ENCODE measurements around the gene TRIO.

TRIO gene

DNA sequence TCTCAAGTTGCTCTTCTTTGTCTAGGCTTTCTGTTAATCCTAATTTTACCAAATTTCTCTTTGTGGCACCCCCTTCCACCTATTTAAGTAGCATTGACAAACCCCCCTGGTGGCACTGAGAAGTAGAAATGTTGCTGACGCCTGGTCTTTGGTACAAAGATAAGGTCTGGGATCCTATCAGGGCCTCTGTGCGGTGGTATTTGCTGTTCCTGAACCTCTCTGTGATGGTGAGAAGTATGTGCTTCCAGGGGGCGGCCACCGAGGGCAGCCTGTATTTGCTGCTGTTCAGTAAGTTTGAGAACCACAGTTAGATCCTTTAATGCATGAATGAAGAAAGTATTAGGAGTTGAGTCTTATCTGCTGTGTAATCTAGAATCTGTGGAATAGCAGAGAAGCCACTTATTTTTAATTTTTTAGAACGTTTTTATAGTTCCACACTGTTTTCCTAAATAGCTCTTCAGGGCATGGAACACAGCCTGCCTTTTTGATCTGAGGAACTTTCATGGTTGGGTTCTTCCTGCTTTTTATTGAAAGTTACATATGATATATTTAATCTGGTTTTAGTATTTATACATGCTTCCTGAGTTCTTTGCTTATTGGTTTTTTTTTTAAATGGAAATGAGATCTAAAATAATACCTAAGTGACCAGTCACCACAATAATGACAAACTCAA is 124.2 kb downstream of the TRIO start:
- DNase-seq (ENCODE audit: low read depth), result no peak

- no peak for DNase-seq (ENCODE audit: low read depth)
Measured at GRCh38 chr5:14267991-14268708, 125.0 kb downstream of the TRIO start.

GRCh38 chr5:14268738-14269137 is 125.6 kb downstream of the TRIO start:
- no peak for DNase-seq (ENCODE audit: low read depth)

DNA sequence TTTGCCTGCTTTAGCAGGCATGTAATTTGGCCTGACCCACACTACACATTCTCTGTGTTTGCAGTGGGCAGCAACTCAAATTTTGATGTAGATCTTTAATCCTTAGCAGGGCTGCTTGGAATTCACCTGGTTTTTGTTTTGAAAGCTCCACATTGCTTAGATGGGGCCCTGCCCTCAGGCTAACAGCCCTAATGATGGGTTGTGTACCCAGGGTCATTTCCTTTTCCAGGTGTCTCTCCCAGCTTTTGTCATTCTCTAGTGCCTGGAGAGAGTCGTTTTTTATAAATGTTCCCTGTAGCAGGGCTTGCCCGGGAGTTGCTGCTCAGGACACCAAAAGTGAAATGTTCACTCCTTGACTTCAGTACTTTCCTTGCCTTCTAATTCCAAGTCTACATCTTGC is 126.3 kb downstream of the TRIO start:
- DNase-seq (ENCODE audit: low read depth), result no peak

DNA sequence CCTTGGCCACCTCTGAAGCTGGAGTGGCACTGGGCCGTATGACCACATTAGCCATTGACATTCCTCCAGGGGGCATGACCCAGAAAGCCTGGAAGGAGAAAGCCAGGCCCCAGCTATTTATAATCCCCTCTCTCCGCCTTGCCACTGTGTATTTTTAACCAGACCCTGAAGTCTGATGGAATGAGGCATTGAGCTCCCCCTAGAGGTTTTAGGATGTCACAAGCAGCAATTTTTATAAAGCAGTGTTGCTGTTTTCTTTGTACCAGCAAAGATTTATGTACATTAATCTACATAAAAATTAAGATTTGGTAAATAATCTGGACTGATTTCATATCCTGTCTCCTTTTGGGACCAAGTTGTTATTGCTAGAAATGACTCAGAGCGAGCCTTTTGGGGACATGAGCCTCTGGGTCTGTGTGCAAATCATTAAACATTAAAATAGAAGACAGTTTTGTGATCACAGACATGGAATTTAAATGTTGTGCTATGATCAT is 127.1 kb downstream of the TRIO start:
- DNase-seq (ENCODE audit: low read depth), result no peak

GRCh38 chr5:14272548-14273205 is 129.5 kb downstream of the TRIO start:
- DNase-seq (ENCODE audit: low read depth), result no peak

DNA sequence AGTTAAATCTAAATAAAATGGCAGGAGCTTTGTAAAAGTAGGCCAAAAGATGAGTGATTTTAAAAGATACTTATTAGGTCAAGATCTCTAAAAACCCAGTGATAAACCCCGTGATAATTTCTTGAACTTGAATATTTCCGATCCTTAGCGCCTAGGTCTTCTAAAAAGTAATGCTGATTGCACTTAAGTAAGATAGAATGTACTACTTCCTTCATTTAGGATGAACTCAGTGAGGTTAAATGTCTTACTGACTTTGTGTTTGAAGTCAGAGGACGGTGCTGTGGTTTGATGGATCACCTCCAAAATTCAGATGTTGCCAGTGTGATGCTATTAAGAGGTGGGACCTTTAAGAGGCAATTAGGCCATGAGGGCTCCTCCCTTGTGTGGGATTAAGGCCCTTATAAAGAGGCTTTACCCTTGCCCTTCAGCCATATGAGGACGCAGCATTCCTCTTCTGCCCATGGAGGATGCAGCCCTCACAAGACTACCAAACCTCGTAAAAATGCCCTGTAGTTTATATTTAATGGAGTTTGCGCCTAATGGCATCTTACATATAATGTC is 130.1 kb downstream of the TRIO start:
- DNase-seq (ENCODE audit: low read depth), result no peak

DNA sequence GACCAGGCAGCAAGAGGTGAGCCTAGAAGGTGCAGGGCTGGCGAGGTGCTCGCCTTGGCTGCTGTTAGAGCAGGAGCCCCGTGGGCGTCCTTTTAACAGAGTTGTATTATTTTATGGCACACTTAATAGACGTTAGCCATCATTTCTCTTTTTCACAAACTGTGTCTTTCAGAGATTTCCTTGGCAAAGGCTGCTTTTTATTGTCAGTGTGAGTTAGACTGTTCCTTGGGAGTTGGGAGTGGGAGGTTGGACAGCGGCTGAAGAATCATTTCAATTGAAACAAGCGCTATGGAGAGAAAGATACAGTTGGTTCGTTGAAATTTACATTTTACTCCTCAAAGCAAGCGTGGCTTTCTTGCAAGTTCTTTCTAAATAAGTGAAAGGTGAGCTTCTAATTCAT is 133.2 kb downstream of the TRIO start:
- DNase-seq (ENCODE audit: low read depth), result no peak

GRCh38 chr5:14277385-14278320 is 134.5 kb downstream of the TRIO start:
- DNase-seq (ENCODE audit: low read depth), result no peak

GRCh38 chr5:14280294-14280854 is 137.2 kb downstream of the TRIO start:
- DNase-seq (ENCODE audit: low read depth), result no peak

DNA sequence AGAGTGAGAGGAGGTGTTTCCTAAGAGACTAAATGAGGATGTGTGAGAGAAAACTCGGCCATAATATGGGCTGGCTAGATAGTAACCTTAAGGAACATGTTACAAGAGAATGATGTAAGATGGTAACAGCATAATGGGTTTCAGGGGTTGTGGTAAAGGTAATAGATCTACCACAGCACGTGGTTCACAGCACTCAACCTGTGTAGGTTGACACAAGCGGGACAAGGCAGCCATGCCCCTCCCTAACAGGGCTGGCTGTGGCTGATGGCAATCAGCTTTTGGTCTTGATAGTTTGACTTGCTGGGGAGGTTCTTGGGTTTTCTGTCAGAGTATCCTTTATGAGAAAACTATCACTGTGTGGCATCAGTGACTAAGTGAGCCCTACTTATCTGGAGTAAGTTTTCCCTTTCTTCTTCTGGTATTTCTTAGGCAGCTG is 138.6 kb downstream of the TRIO start:
- no peak for DNase-seq (ENCODE audit: low read depth)

GRCh38 chr5:14283139-14283538 is 140.0 kb downstream of the TRIO start:
- DNase-seq (ENCODE audit: low read depth), result no peak

DNA sequence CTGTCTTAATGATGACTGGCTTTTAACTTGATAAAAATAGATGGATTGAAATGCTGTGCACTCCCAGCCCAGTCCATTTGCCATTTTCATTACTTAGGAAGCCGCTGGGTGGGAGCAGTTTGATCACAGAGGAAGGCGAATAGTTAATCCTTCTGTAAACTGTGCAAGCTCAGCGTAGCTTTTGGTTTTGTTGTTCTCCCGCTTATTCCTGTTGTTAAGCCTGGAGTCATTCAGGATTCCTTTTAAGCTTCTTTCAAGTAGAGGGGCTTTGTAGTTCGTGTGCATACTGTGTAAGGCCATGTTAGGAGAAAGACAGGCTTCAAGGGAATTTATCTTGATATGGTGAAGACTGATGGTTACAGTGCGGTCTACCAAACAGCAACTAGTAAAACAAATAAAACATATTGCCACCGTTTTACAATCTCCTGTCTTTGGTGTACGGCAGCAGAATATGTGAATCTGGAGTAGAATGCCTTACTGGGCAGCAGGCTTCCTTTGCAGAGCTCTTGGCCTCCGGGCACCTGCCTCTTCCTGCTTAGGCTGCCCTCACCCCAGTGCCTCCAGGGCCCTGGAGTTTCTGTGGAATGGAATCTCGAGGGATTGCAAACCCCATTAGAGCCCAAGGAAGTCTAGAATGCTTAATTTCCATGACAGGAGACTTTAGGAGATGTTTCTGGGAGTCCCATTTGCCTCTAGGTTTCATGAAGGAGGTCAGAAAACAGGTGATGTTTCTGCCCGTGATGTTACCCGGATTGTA is 141.4 kb downstream of the TRIO start:
- DNase-seq (ENCODE audit: low read depth), result no peak

GRCh38 chr5:14286007-14286406 is 142.9 kb downstream of the TRIO start:
- no peak for DNase-seq (ENCODE audit: low read depth)

GRCh38 chr5:14286574-14287421 is 143.7 kb downstream of the TRIO start:
- no peak for DNase-seq (ENCODE audit: low read depth)

- DNase-seq (ENCODE audit: low read depth), result no peak
Measured at GRCh38 chr5:14292766-14293658, 149.9 kb downstream of the TRIO start.

DNA sequence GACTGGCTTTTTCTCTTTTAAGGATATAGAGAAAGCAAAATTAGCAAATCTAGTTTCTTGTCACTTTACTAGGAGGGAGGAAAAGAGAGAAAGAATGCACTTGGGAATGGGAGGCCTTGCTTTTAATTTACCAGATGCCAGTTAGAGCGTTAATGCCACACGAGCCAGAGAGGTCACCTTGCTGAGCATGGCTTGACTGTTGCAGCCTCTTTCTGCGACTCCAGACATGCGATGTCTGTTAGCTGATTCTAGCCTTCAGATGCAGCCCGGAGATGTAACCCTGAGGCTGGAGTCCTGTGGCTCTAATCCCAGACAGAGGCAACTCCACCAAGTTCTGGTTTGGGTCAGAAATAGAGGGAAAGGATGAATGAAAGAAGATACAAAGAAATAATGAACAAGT is 152.5 kb downstream of the TRIO start:
- DNase-seq (ENCODE audit: low read depth), result no peak

GRCh38 chr5:14296533-14297331 is 153.6 kb downstream of the TRIO start:
- DNase-seq (ENCODE audit: low read depth), result no peak

Data from stimulated activated CD8-positive, alpha-beta memory T cell treated with anti-CD3 and anti-CD28 coated beads, Interleukin-12 subunit alpha, Interleukin-12 subunit beta, amount 100 ng/mL, for 4 hours (primary cell).